ENCODE measurements around the gene NKTR. TPM values are rescaled to one million over a fixed set of nuclear protein-coding genes. Genes with fewer than 3 reads are reported as not detected.

The NKTR gene
- total RNA-seq, 3 donors from 2014 or later = 61.4 to 75.6 (median 70.5) TPM

DNA sequence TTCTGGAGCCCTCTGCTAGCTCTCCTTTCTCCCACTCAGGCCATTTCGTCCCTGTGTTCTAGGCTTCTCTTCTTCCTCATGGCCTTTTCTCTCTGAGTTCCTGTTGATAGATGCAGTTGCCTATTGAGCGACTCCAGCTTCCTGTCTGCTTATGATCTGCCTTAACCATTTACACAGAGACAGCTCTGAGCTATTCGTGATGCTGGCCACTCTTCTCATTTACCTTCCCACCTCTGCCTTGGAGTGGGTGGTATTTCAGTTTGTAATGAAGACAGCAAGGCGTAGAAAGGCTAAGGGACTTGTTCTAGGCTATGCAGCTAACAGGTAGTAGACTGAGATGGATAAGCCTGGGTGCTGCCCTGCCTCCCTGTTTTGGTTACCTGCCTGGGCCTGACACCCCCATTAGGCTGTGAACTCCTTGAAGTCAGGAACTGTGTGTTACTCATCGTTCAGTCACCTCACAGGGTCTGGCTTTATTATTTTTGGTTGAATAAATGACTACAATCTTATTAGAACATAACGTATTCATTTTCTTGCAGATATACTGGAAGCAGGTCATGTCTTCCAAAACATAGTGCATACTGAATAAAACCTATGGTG lies 40.4 kb downstream of the NKTR start:
- intact Hi-C loops (cut with DNase I, micrococcal nuclease) = no loop called here
- Histone ChIP-seq H3K9me3 (no peaks in the 10 kb centered on the region), H3K36me3 (ENCODE audit: low read depth) (peaks cover 10% of the 10 kb centered on the region), H3K4me1 (ENCODE audit: low read depth) (peaks cover 3% of the 10 kb centered on the region), H3K4me3 (no peak overlapping the region)
- no peak for DNase-seq
- TF ChIP-seq CTCF (IDR thresholded peaks at IDR 0.05) = no peak
- no peak for ATAC-seq

GRCh38 chr3:42647821-42648459 lies 47.5 kb downstream of the NKTR start:
- Histone ChIP-seq H3K4me1 (ENCODE audit: low read depth) (peaks cover 12% of the 10 kb centered on the region), H3K36me3 (ENCODE audit: low read depth) (no peaks in the 10 kb centered on the region), H3K9me3 (no peaks in the 10 kb centered on the region), H3K4me3 (no peak overlapping the region)
- ATAC-seq = no peak
- intact Hi-C loops (cut with DNase I, micrococcal nuclease) = no loop called here
- no peak for DNase-seq
- no peak for TF ChIP-seq CTCF (IDR thresholded peaks at IDR 0.05)

DNA sequence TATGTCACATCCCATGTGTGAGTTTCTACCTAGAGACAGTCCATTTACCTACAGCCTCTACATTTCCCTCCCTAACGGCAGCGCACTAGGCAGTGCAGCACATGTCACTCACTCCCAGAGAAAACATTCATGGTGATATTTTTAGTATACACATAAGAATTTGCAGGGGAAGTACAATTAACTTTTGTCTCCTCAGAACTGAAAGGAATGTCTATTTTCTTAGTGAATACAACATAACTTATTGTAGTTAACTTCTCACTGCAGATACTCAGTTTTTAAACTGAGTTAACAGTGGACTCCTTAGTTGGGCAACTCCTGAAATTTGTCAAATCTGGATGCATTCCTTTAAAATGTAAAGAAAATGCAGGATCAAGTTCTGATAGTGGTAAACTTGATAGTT lies 48.5 kb downstream of the NKTR start:
- DNase-seq = no peak
- Histone ChIP-seq H3K9me3 (no peaks in the 10 kb centered on the region), H3K4me1 (ENCODE audit: low read depth) (peaks cover 15% of the 10 kb centered on the region), H3K4me3 (no peak overlapping the region), H3K36me3 (ENCODE audit: low read depth) (no peaks in the 10 kb centered on the region)
- no peak for TF ChIP-seq CTCF (IDR thresholded peaks at IDR 0.05)
- intact Hi-C loops (cut with DNase I, micrococcal nuclease) = no loop called here
- ATAC-seq = no peak

- ATAC-seq = no peak
- H3K36me3 ChIP-seq (ENCODE audit: low read depth) = no peaks in the 10 kb centered on the region
- peaks cover 15% of the 10 kb centered on the region for H3K4me1 ChIP-seq (ENCODE audit: low read depth)
- no peak for DNase-seq
- H3K4me3 ChIP-seq = no peak overlapping the region
- no peak for TF ChIP-seq CTCF (IDR thresholded peaks at IDR 0.05)
- no peaks in the 10 kb centered on the region for H3K9me3 ChIP-seq
- intact Hi-C loops (cut with DNase I, micrococcal nuclease) = loop anchor here in 1 of 2 donors (10.0 kb wide), 1 partner anchor 95 kb away; no protein-coding TSS in a partner anchor
These were observed 49.3 kb downstream of the NKTR start for GRCh38 chr3:42649783-42650182.

- DNase-seq = no peak
- no peak overlapping the region for H3K4me3 ChIP-seq
- intact Hi-C loops (cut with DNase I, micrococcal nuclease) = loop anchor here in 1 of 2 donors (10.0 kb wide), 1 partner anchor 93 kb away; no protein-coding TSS in a partner anchor
- H3K4me1 ChIP-seq (ENCODE audit: low read depth) = peaks cover 17% of the 10 kb centered on the region
- H3K9me3 ChIP-seq = no peaks in the 10 kb centered on the region
- no peak for TF ChIP-seq CTCF (IDR thresholded peaks at IDR 0.05)
- no peak for ATAC-seq
- H3K36me3 ChIP-seq (ENCODE audit: low read depth) = no peaks in the 10 kb centered on the region
These were observed 51.0 kb downstream of the NKTR start for GRCh38 chr3:42651248-42652091.
